WTC11 (cell line): ENCODE measurements around the gene CCDC34. TPM values are rescaled to one million over a fixed set of nuclear protein-coding genes. Genes with fewer than 3 reads are reported as not detected.

ENCODE experiments used
- ATAC-seq: fragments of 200-7000 bp; cut with Tn5 transposase; 2 replicates; pipeline ENCODE4 v1.10.0; 2021; ENCODE audit warnings: mild to moderate bottlenecking, moderate library complexity
- CTCF ChIA-PET: fragments of 300-600 bp; sonication (Branson Sonifier 250); formaldehyde crosslinking; loops from one replicate; lab custom pipeline; 2021; ENCODE audit warnings: antibody characterized with exemption; lab: Charles Lee
- POLR2A ChIA-PET: fragments of 350-600 bp; sonication (Branson Sonifier 250); formaldehyde crosslinking; loops from one replicate; lab custom pipeline; 2021; ENCODE audit warnings: antibody characterized with exemption; lab: Charles Lee
- DNase-seq: peaks from one replicate; pipeline ENCODE4 v3.0.0; 2021; ENCODE audit warnings: low spot score
- H3K27ac Mint-ChIP-seq: 2 replicates; pipeline ENCODE4 v1.8.0; 2021; ENCODE audit warnings: mixed read lengths
- H3K27me3 Mint-ChIP-seq: 2 replicates; pipeline ENCODE4 v1.8.0; 2021; ENCODE audit warnings: low read depth, mild to moderate bottlenecking, moderate library complexity, mixed read lengths
- H3K36me3 Mint-ChIP-seq: 2 replicates; pipeline ENCODE4 v1.8.0; 2021; ENCODE audit warnings: mixed read lengths
- H3K4me1 Mint-ChIP-seq: 2 replicates; pipeline ENCODE4 v1.8.0; 2022; ENCODE audit warnings: mixed read lengths
- H3K4me3 Mint-ChIP-seq: 2 replicates; pipeline ENCODE4 v1.8.0; 2021; ENCODE audit warnings: mild to moderate bottlenecking, moderate library complexity, mixed read lengths
- H3K9me3 Mint-ChIP-seq: 2 replicates; pipeline ENCODE4 v1.8.0; 2021; ENCODE audit warnings: mixed read lengths
- ELF4 ChIP-seq: sonication (generic); formaldehyde crosslinking; IDR thresholded peaks from 2 replicates; pipeline ENCODE4 v1.8.1; 2022; ENCODE audit warnings: low read depth, mild to moderate bottlenecking, moderate library complexity, missing genetic modification reagents
- JUN ChIP-seq: sonication (generic); formaldehyde crosslinking; IDR thresholded peaks from 2 replicates; pipeline ENCODE4 v1.8.0; 2023; ENCODE audit warnings: mild to moderate bottlenecking, missing genetic modification reagents
- NFE2L1 ChIP-seq: sonication (generic); formaldehyde crosslinking; IDR thresholded peaks from 2 replicates; pipeline ENCODE4 v1.8.1; 2023; ENCODE audit warnings: missing genetic modification reagents
- NFYB ChIP-seq: sonication (generic); formaldehyde crosslinking; conservative IDR thresholded peaks from 2 replicates; pipeline ENCODE4 v1.8.0; 2022; ENCODE audit warnings: low read depth, missing genetic modification reagents
- PRRX2 ChIP-seq: fragments of 250-450 bp; sonication (Bioruptor Pico); IDR thresholded peaks from 2 replicates; pipeline ENCODE4 v1.8.0; 2021; ENCODE audit warnings: mild to moderate bottlenecking
- TCF7 ChIP-seq: sonication (generic); formaldehyde crosslinking; IDR thresholded peaks from 2 replicates; pipeline ENCODE4 v1.8.0; 2022; ENCODE audit warnings: mild to moderate bottlenecking, low read depth, missing genetic modification reagents, moderate library complexity
- ZNF317 ChIP-seq: sonication (generic); formaldehyde crosslinking; IDR thresholded peaks from 2 replicates; pipeline ENCODE4 v1.8.1; 2023; ENCODE audit warnings: low read depth, mild to moderate bottlenecking, moderate library complexity, missing genetic modification reagents, borderline replicate concordance
- total RNA-seq: library from RNA; stranded (reverse); gene quantifications from 3 replicates; pipeline ENCODE4 v1.2.3, GENCODE V29; 2021
- TF ChIP-seq, protein P1 (sequence below): sonication (generic); formaldehyde crosslinking; IDR thresholded peaks from 2 replicates; pipeline ENCODE4 v1.8.1; 2023; ENCODE audit warnings: mild to moderate bottlenecking, missing genetic modification reagents, moderate library complexity
- TF ChIP-seq, protein P2 (sequence below): sonication (generic); formaldehyde crosslinking; IDR thresholded peaks from 2 replicates; pipeline ENCODE4 v1.8.0; 2022; ENCODE audit warnings: missing genetic modification reagents
- TF ChIP-seq, protein P3 (sequence below): sonication (generic); formaldehyde crosslinking; IDR thresholded peaks from 2 replicates; pipeline ENCODE4 v1.8.1; 2023; ENCODE audit warnings: mild to moderate bottlenecking, moderate library complexity, missing genetic modification reagents
- TF ChIP-seq, protein P4 (sequence below): sonication (generic); formaldehyde crosslinking; IDR thresholded peaks from 2 replicates; pipeline ENCODE4 v1.8.1; 2022; ENCODE audit warnings: mild to moderate bottlenecking, moderate library complexity, missing genetic modification reagents
- TF ChIP-seq, protein P5 (sequence below): sonication (generic); formaldehyde crosslinking; IDR thresholded peaks from 2 replicates; pipeline ENCODE4 v1.8.1; 2022; ENCODE audit warnings: mild to moderate bottlenecking, missing genetic modification reagents, moderate library complexity, borderline replicate concordance
- TF ChIP-seq, protein P6 (sequence below): sonication (generic); formaldehyde crosslinking; IDR thresholded peaks from 2 replicates; pipeline ENCODE4 v1.8.1; 2023; ENCODE audit warnings: mild to moderate bottlenecking, missing genetic modification reagents, borderline replicate concordance

The CCDC34 gene
- total RNA-seq, 1 experiment from 2014 or later = 23.7 TPM

DNA sequence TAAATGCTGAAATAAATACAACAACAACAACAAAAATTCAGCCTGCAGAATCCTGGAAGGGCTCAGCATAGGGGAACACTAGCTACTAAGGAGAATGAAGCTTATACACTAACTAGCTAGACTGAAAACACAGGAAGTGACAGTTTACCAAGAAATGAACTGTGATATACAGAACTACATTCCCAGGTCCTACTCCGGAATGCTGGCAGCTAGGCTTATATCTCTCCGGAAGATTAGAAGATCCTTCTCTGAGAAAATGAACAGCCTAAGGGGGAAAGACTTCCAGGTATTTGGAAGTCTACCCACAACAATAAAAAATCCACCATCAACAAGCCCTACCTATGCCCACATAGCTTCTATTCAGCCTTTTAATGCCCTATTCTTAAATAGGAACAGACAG, 31.0 kb downstream of the CCDC34 start:
- no peak overlapping the region for H3K27ac Mint-ChIP-seq
- peaks cover 40% of the 10 kb centered on the region for H3K4me1 Mint-ChIP-seq
- no peaks in the 10 kb centered on the region for H3K9me3 Mint-ChIP-seq
- ATAC-seq = no peak
- H3K36me3 Mint-ChIP-seq = peaks cover 2% of the 10 kb centered on the region
- TF ChIP-seq ELF4 (no peak), PRRX2 (CRISPR knock-in tag) (no peak), NFYB (CRISPR knock-in tag) (no peak), NFE2L1 (no peak)
- TF ChIP-seq, protein P1, sequence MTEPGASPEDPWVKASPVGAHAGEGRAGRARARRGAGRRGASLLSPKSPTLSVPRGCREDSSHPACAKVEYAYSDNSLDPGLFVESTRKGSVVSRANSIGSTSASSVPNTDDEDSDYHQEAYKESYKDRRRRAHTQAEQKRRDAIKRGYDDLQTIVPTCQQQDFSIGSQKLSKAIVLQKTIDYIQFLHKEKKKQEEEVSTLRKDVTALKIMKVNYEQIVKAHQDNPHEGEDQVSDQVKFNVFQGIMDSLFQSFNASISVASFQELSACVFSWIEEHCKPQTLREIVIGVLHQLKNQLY (CRISPR knock-in tag) = no peak
- TF ChIP-seq, protein P2, sequence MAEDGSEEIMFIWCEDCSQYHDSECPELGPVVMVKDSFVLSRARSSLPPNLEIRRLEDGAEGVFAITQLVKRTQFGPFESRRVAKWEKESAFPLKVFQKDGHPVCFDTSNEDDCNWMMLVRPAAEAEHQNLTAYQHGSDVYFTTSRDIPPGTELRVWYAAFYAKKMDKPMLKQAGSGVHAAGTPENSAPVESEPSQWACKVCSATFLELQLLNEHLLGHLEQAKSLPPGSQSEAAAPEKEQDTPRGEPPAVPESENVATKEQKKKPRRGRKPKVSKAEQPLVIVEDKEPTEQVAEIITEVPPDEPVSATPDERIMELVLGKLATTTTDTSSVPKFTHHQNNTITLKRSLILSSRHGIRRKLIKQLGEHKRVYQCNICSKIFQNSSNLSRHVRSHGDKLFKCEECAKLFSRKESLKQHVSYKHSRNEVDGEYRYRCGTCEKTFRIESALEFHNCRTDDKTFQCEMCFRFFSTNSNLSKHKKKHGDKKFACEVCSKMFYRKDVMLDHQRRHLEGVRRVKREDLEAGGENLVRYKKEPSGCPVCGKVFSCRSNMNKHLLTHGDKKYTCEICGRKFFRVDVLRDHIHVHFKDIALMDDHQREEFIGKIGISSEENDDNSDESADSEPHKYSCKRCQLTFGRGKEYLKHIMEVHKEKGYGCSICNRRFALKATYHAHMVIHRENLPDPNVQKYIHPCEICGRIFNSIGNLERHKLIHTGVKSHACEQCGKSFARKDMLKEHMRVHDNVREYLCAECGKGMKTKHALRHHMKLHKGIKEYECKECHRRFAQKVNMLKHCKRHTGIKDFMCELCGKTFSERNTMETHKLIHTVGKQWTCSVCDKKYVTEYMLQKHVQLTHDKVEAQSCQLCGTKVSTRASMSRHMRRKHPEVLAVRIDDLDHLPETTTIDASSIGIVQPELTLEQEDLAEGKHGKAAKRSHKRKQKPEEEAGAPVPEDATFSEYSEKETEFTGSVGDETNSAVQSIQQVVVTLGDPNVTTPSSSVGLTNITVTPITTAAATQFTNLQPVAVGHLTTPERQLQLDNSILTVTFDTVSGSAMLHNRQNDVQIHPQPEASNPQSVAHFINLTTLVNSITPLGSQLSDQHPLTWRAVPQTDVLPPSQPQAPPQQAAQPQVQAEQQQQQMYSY (CRISPR knock-in tag) = no peak
- TF ChIP-seq, protein P3, sequence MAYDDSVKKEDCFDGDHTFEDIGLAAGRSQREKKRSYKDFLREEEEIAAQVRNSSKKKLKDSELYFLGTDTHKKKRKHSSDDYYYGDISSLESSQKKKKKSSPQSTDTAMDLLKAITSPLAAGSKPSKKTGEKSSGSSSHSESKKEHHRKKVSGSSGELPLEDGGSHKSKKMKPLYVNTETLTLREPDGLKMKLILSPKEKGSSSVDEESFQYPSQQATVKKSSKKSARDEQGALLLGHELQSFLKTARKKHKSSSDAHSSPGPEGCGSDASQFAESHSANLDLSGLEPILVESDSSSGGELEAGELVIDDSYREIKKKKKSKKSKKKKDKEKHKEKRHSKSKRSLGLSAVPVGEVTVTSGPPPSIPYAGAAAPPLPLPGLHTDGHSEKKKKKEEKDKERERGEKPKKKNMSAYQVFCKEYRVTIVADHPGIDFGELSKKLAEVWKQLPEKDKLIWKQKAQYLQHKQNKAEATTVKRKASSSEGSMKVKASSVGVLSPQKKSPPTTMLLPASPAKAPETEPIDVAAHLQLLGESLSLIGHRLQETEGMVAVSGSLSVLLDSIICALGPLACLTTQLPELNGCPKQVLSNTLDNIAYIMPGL (CRISPR knock-in tag) = no peak
- TF ChIP-seq, protein P4, sequence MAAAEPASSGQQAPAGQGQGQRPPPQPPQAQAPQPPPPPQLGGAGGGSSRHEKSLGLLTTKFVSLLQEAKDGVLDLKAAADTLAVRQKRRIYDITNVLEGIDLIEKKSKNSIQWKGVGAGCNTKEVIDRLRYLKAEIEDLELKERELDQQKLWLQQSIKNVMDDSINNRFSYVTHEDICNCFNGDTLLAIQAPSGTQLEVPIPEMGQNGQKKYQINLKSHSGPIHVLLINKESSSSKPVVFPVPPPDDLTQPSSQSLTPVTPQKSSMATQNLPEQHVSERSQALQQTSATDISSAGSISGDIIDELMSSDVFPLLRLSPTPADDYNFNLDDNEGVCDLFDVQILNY (CRISPR knock-in tag) = no peak
- no peak for DNase-seq
- ChIA-PET POLR2A (no interaction called here), CTCF (interaction anchor here (1.8 kb wide), 1 partner anchor 36 kb away, joined by 8 read pairs; no protein-coding TSS in a partner anchor)
- H3K27me3 Mint-ChIP-seq = no peaks in the 10 kb centered on the region
- H3K4me3 Mint-ChIP-seq = no peak overlapping the region

DNA sequence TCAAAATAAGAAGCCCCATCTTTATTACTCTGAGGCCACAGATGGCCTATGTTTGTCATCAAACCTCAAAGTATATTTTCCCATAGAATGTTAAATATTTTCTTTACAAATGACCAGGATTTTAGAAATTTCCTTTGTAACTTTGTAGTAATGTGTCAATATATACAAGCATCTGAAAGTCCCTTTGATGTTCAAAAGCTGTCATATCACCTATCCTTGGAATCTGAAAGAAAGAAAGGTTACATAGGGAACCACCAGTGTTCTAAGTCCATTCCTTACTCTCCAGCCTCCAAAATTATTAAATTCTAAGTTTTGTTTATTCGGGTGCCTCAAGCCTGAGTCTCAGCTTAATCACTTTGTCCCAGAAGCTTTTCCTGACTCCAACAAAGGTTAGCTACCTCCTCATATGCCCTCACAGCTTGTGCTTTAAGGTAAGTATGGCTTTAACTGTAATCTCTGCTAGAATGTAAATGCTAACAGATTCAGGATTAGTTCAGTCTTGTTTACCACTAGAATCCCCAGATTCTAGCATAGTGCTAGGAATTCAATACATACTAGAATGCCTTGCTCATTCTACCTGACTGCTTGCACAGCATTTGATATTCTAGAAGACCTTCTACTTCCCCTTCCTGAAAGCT, 32.3 kb downstream of the CCDC34 start:
- TF ChIP-seq, protein P5, sequence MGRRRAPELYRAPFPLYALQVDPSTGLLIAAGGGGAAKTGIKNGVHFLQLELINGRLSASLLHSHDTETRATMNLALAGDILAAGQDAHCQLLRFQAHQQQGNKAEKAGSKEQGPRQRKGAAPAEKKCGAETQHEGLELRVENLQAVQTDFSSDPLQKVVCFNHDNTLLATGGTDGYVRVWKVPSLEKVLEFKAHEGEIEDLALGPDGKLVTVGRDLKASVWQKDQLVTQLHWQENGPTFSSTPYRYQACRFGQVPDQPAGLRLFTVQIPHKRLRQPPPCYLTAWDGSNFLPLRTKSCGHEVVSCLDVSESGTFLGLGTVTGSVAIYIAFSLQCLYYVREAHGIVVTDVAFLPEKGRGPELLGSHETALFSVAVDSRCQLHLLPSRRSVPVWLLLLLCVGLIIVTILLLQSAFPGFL = no peak
- TF ChIP-seq PRRX2 (CRISPR knock-in tag) (no peak), TCF7 (CRISPR knock-in tag) (no peak), ZNF317 (CRISPR knock-in tag) (no peak), JUN (CRISPR knock-in tag) (no peak)
- TF ChIP-seq, protein P6, sequence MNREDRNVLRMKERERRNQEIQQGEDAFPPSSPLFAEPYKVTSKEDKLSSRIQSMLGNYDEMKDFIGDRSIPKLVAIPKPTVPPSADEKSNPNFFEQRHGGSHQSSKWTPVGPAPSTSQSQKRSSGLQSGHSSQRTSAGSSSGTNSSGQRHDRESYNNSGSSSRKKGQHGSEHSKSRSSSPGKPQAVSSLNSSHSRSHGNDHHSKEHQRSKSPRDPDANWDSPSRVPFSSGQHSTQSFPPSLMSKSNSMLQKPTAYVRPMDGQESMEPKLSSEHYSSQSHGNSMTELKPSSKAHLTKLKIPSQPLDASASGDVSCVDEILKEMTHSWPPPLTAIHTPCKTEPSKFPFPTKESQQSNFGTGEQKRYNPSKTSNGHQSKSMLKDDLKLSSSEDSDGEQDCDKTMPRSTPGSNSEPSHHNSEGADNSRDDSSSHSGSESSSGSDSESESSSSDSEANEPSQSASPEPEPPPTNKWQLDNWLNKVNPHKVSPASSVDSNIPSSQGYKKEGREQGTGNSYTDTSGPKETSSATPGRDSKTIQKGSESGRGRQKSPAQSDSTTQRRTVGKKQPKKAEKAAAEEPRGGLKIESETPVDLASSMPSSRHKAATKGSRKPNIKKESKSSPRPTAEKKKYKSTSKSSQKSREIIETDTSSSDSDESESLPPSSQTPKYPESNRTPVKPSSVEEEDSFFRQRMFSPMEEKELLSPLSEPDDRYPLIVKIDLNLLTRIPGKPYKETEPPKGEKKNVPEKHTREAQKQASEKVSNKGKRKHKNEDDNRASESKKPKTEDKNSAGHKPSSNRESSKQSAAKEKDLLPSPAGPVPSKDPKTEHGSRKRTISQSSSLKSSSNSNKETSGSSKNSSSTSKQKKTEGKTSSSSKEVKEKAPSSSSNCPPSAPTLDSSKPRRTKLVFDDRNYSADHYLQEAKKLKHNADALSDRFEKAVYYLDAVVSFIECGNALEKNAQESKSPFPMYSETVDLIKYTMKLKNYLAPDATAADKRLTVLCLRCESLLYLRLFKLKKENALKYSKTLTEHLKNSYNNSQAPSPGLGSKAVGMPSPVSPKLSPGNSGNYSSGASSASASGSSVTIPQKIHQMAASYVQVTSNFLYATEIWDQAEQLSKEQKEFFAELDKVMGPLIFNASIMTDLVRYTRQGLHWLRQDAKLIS (CRISPR knock-in tag) = no peak
- peaks cover 13% of the 10 kb centered on the region for H3K36me3 Mint-ChIP-seq
- ChIA-PET CTCF (no interaction called here), POLR2A (interaction anchor here (0.6 kb wide), 1 partner anchor 13 kb away, joined by 3 read pairs; no protein-coding TSS in a partner anchor)
- H3K9me3 Mint-ChIP-seq = peaks cover 11% of the 10 kb centered on the region
- peak overlapping the region; percentile 37; the same call in 1 of the 2 replicates for H3K27ac Mint-ChIP-seq
- DNase-seq = no peak
- no peak overlapping the region for H3K4me3 Mint-ChIP-seq
- ATAC-seq = no peak
- no peaks in the 10 kb centered on the region for H3K27me3 Mint-ChIP-seq
- peaks cover 40% of the 10 kb centered on the region for H3K4me1 Mint-ChIP-seq
